BE2C (cell line): ENCODE results near the gene S100A4.

Source experiments
- DNase-seq: peaks from one replicate; pipeline ENCODE4 v3.0.0-alpha.2; 2020
- H3K27me3 ChIP-seq: fragments of 250-450 bp; sonication (Bioruptor Pico); 2 replicates; pipeline ENCODE4 v1.5.1; 2020; ENCODE audit warnings: mild to moderate bottlenecking
- H3K36me3 ChIP-seq: fragments of 250-450 bp; sonication (Bioruptor Pico); 2 replicates; pipeline ENCODE4 v1.5.1; 2020; ENCODE audit warnings: mild to moderate bottlenecking
- H3K4me1 ChIP-seq: fragments of 250-450 bp; sonication (Bioruptor Pico); 2 replicates; pipeline ENCODE4 v1.5.1; 2020
- H3K4me3 ChIP-seq: 2 replicates; pipeline ENCODE4 v1.5.1; 2011; ENCODE audit warnings: low read depth, low read length
- H3K9me3 ChIP-seq: fragments of 250-450 bp; sonication (Bioruptor Pico); 2 replicates; pipeline ENCODE4 v1.5.1; 2020
- CTCF ChIP-seq: IDR thresholded peaks from 2 replicates; pipeline ENCODE4 v1.5.1; 2012; ENCODE audit warnings: mild to moderate bottlenecking, low read depth, low read length

S100A4 gene

GRCh38 chr1:153539395-153540093 lies 6.1 kb downstream of the S100A4 start:
- H3K36me3 ChIP-seq: no peaks in the 10 kb centered on the region
- no peak for TF ChIP-seq CTCF
- DNase-seq: no peak
- H3K9me3 ChIP-seq: no peaks in the 10 kb centered on the region
- H3K27me3 ChIP-seq: no peaks in the 10 kb centered on the region
- peaks cover 37% of the 10 kb centered on the region for H3K4me1 ChIP-seq
- no peak overlapping the region for H3K4me3 ChIP-seq

GRCh38 chr1:153538315-153538821 lies 7.2 kb downstream of the S100A4 start:
- Histone ChIP-seq H3K36me3 (no peaks in the 10 kb centered on the region), H3K27me3 (no peaks in the 10 kb centered on the region), H3K9me3 (no peaks in the 10 kb centered on the region), H3K4me3 (no peak overlapping the region), H3K4me1 (peaks cover 33% of the 10 kb centered on the region)
- no peak; the same call in 1 of the 2 replicates for TF ChIP-seq CTCF
- peak; percentile 82 for DNase-seq

- H3K4me1 ChIP-seq: peaks cover 39% of the 10 kb centered on the region
- no peak overlapping the region for H3K4me3 ChIP-seq
- no peak for TF ChIP-seq CTCF
- no peak for DNase-seq
- H3K9me3 ChIP-seq: no peaks in the 10 kb centered on the region
- no peaks in the 10 kb centered on the region for H3K36me3 ChIP-seq
- H3K27me3 ChIP-seq: no peaks in the 10 kb centered on the region
Observed at GRCh38 chr1:153537376-153537730, 8.3 kb downstream of the S100A4 start.

GRCh38 chr1:153536671-153537375 lies 8.8 kb downstream of the S100A4 start:
- peak overlapping the region; percentile 74 for H3K4me3 ChIP-seq
- no peaks in the 10 kb centered on the region for H3K9me3 ChIP-seq
- DNase-seq: no peak
- peaks cover 39% of the 10 kb centered on the region for H3K4me1 ChIP-seq
- TF ChIP-seq CTCF: no peak
- no peaks in the 10 kb centered on the region for H3K27me3 ChIP-seq
- no peaks in the 10 kb centered on the region for H3K36me3 ChIP-seq

GRCh38 chr1:153536012-153536670 lies 9.5 kb downstream of the S100A4 start:
- no peaks in the 10 kb centered on the region for H3K36me3 ChIP-seq
- peaks cover 39% of the 10 kb centered on the region for H3K4me1 ChIP-seq
- H3K4me3 ChIP-seq: peak overlapping the region; percentile 74
- no peaks in the 10 kb centered on the region for H3K27me3 ChIP-seq
- no peaks in the 10 kb centered on the region for H3K9me3 ChIP-seq
- TF ChIP-seq CTCF: no peak
- peak; percentile 78 for DNase-seq
